Stimulated activated CD4-positive, alpha-beta T cell treated with anti-CD3 and anti-CD28 coated beads, Interleukin-4, amount 100 ng/mL, for 4 hours (primary cell): ENCODE results near the gene TSPO.
A peak's percentile ranks its signal among the peaks of the same experiment; 100 is the strongest.
"Not testable (repeated sequence)": the region's sequence is repeated elsewhere in the genome, so short reads cannot be mapped to it uniquely, and the experiment has no call there.

Experiments used
- DNase-seq, 2 experiments: peaks; one replicate each; pipeline ENCODE4 v3.0.0-alpha.2; 2020

The TSPO gene

GRCh38 chr22:43131773-43132501, 19.4 kb upstream of the TSPO start:
- no peak for DNase-seq

GRCh38 chr22:43133401-43133800, 18.0 kb upstream of the TSPO start:
- DNase-seq = no peak

GRCh38 chr22:43134553-43134952, 16.8 kb upstream of the TSPO start:
- DNase-seq = no peak

- DNase-seq = no peak
These were observed 15.8 kb upstream of the TSPO start for GRCh38 chr22:43135565-43135964.

GRCh38 chr22:43136255-43136654, 15.1 kb upstream of the TSPO start:
- DNase-seq = peak; percentile 18 to 38

- no peak for DNase-seq
These were observed 14.6 kb upstream of the TSPO start for GRCh38 chr22:43136801-43137200.

- DNase-seq = peak; percentile 72 to 80
These were observed 8.3 kb upstream of the TSPO start, which contains the start of gene MCAT for GRCh38 chr22:43142880-43143562. Gene MCAT, minus strand, starts transcription at chr22:43143398. Its CDS starts 50 bp downstream, at chr22:43143348.

GRCh38 chr22:43144949-43145348, 6.4 kb upstream of the TSPO start:
- DNase-seq = no peak

- DNase-seq = not testable (repeated sequence)
These were observed 6.0 kb upstream of the TSPO start for GRCh38 chr22:43145371-43145770.

- not testable (repeated sequence) for DNase-seq
These were observed 5.0 kb upstream of the TSPO start for GRCh38 chr22:43146332-43146731.

GRCh38 chr22:43147821-43148220, 3.5 kb upstream of the TSPO start:
- no peak for DNase-seq

GRCh38 chr22:43148581-43148980, 2.8 kb upstream of the TSPO start:
- no peak for DNase-seq

- DNase-seq = no peak
These were observed 590 bp upstream of the TSPO start for GRCh38 chr22:43150731-43151206.

- no peak for DNase-seq
These were observed 621 bp downstream of the TSPO start for GRCh38 chr22:43152003-43152356.

- DNase-seq = peak; percentile 53 to 54
These were observed 1.2 kb downstream of the TSPO start for GRCh38 chr22:43152357-43153071.

- no peak for DNase-seq
These were observed 2.5 kb downstream of the TSPO start for GRCh38 chr22:43153899-43154298.

- DNase-seq = no peak
These were observed 3.7 kb downstream of the TSPO start for GRCh38 chr22:43154887-43155536.

- no peak for DNase-seq
These were observed 4.4 kb downstream of the TSPO start for GRCh38 chr22:43155789-43156188.

- no peak for DNase-seq
These were observed 5.1 kb downstream of the TSPO start for GRCh38 chr22:43156413-43156812.

GRCh38 chr22:43157874-43158546, 6.7 kb downstream of the TSPO start:
- no peak for DNase-seq

- no peak for DNase-seq
These were observed 7.6 kb downstream of the TSPO start for GRCh38 chr22:43158778-43159483.
